HG03039 (cell line): ENCODE results near the gene PCDHGA7.
A peak's percentile ranks its signal among the peaks of the same experiment; 100 is the strongest.
"Not testable (repeated sequence)": the region's sequence is repeated elsewhere in the genome, so short reads cannot be mapped to it uniquely, and the experiment has no call there.

Experiments used
- ATAC-seq: cut with Tn5 transposase; IDR thresholded peaks from one replicate; pipeline ENCODE4 v1.9.1; 2021; ENCODE audit warnings: mild to moderate bottlenecking, moderate library complexity; ENCODE audit not compliant: unreplicated experiment

The PCDHGA7 gene

DNA sequence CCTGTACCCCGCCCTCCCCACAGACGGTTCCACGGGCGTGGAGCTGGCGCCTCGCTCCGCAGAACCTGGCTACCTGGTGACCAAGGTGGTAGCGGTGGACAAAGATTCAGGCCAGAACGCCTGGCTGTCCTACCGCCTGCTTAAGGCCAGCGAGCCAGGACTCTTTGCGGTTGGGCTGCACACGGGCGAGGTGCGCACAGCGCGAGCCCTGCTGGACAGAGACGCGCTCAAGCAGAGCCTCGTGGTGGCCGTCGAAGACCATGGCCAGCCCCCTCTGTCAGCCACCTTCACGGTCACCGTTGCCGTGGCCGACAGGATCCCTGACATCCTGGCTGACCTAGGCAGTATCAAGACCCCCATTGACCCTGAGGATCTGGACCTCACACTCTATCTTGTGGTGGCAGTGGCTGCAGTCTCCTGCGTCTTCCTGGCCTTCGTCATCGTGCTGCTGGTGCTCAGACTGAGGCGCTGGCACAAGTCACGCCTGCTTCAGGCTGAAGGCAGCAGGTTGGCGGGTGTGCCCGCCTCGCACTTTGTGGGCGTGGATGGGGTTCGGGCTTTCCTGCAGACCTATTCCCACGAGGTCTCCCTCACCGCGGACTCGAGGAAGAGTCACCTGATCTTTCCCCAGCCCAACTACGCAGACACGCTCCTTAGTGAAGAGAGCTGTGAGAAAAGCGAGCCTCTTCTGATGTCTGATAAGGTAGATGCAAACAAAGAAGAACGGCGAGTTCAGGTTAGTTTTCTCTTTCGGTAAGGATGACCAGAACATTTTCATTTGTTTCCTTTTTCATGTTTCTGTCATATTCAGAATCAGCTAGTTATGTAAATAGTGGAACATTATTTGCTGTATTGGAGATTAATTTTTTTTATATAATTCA lies 16.3 kb upstream of the PCDHGA7 start:
- no peak for ATAC-seq

DNA sequence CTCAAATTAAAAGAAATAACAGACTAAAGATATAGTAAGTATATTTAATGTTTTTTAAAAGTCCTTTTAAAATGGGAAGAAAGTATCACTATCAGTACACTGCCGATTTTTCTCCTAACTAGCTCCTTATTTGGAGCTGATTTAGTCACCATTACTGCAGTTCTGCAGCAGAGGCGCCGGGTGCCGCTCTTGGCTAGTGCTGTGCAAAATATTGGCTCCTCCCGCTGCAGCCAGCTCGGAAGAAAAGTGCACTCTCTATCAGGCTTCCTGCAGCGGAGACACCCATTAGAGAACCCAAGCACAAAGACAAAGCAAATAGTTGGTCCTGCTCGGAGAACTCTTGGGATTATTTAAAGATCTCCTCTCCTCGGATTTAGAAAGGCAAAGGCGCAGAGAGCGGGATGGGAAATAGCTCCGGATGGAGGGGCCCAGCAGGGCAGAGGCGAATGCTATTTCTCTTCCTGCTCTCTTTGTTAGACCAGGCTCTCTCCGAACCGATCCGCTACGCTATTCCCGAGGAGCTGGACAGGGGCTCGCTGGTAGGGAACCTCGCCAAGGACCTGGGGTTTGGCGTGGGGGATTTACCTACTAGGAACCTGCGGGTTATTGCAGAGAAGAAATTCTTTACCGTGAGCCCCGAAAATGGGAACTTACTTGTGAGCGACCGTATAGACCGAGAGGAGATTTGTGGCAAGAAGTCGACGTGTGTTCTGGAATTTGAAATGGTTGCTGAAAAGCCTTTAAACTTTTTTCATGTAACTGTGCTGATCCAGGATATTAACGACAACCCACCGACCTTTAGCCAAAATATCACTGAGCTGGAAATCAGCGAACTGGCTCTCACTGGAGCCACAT lies 12.3 kb upstream of the PCDHGA7 start, which contains the start of gene PCDHGB3:
PCDHGB3 (plus strand) TSS at position 249 of the 855 bp plus-strand sequence; CDS start at position 402, 153 bp downstream.
- ATAC-seq, result no peak

DNA sequence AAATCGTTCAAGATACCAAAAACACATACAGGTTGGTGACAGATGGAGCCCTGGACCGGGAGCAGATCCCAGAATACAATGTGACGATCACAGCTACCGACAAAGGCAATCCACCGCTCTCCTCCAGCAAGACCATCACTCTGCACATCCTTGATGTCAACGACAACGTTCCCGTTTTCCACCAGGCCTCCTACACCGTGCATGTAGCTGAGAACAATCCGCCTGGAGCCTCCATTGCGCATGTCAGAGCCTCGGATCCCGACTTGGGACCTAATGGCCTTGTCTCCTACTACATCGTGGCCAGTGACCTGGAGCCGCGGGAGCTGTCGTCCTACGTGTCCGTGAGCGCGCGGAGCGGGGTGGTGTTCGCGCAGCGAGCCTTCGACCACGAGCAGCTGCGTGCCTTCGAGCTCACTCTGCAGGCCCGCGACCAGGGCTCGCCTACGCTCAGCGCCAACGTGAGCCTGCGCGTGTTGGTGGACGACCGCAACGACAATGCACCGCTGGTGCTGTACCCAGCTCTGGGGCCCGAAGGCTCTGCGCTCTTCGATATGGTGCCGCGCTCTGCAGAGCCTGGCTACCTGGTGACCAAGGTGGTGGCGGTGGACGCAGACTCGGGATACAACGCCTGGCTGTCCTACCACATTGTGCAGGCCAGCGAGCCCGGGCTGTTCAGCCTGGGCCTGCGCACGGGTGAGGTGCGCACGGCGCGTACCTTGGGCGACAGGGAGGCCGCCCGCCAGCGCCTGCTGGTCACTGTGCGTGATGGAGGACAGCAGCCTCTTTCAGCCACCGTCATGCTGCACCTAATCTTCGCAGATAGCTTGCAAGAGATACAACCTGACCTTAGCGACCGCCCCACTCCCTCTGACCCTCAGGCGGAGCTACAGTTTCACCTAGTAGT lies 10.7 kb upstream of the PCDHGA7 start:
- ATAC-seq, result no peak

DNA sequence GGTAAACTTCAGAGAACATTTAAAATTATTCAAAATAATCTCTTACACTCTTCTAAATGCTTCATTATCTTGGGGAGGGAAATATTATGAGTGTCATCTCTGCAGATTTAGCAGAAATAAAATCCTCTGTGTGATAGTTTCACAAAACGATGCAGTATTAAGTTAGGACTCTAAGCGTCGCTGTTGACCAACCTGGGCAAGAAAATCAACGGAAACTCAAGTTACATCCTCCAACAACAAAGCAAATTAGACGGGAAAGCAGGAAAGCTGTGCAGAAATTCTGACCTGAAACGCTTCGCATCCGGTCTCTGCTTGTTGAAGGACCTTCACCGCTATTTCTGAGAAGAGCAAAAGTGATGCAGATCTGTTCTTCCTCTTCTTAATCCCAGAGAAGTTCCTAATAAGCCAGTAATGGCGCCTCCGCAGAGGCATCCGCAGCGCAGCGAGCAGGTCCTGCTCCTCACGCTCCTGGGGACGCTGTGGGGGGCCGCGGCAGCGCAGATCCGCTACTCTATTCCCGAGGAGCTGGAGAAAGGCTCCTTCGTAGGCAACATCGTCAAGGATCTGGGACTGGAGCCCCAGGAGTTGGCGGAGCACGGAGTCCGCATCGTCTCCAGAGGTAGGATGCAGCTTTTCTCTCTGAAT lies 8.7 kb upstream of the PCDHGA7 start, which contains the start of gene PCDHGA6:
PCDHGA6 (plus strand) TSS at position 219 of the 645 bp plus-strand sequence; CDS start at position 412, 193 bp downstream.
- no peak for ATAC-seq

DNA sequence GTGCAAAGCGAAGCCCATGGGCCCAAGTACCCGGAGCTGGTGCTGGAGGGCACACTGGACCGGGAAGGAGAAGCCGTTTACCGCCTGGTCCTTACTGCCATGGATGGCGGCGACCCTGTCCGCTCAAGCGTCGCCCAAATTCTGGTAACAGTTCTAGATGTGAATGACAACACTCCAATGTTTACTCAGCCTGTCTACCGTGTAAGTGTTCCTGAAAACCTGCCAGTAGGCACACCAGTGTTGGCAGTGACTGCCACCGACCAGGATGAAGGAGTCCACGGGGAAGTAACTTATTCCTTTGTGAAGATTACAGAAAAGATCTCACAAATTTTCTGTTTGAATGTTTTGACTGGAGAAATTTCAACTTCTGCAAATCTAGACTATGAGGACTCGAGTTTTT lies 7.9 kb upstream of the PCDHGA7 start:
- no peak for ATAC-seq

DNA sequence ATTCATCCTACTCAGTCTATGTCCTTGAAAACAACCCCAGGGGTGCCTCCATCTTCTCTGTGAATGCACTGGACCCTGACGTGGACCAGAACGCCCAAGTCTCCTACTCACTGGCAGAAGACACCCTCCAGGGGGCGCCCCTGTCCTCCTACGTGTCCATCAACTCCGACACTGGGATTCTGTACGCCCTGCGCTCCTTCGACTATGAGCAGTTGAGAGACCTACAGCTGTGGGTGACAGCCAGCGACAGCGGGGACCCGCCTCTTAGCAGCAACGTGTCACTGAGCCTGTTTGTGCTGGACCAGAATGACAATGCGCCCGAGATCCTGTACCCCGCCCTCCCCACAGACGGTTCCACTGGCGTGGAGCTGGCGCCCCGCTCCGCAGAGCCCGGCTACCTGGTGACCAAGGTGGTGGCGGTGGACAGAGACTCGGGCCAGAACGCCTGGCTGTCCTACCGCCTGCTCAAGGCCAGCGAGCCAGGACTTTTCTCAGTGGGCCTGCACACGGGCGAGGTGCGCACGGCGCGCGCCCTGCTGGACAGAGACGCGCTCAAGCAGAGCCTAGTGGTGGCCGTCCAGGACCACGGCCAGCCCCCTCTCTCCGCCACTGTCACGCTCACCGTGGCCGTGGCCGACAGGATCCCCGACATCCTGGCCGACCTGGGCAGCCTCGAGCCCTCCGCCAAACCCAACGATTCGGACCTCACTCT lies 6.9 kb upstream of the PCDHGA7 start:
- not testable (repeated sequence) for ATAC-seq

DNA sequence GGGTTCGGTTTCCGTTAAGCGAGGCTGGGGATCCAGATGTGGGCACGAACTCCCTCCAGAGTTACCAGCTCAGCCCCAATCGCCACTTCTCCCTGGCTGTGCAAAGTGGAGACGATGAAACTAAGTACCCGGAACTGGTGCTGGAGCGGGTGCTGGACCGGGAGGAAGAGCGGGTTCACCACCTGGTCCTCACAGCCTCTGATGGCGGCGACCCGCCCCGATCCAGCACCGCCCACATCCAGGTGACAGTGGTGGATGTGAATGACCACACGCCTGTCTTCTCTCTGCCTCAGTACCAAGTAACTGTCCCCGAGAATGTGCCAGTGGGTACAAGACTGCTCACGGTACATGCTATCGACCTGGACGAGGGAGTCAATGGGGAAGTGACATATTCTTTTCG lies 803 bp downstream of the PCDHGA7 start:
- no peak for ATAC-seq

DNA sequence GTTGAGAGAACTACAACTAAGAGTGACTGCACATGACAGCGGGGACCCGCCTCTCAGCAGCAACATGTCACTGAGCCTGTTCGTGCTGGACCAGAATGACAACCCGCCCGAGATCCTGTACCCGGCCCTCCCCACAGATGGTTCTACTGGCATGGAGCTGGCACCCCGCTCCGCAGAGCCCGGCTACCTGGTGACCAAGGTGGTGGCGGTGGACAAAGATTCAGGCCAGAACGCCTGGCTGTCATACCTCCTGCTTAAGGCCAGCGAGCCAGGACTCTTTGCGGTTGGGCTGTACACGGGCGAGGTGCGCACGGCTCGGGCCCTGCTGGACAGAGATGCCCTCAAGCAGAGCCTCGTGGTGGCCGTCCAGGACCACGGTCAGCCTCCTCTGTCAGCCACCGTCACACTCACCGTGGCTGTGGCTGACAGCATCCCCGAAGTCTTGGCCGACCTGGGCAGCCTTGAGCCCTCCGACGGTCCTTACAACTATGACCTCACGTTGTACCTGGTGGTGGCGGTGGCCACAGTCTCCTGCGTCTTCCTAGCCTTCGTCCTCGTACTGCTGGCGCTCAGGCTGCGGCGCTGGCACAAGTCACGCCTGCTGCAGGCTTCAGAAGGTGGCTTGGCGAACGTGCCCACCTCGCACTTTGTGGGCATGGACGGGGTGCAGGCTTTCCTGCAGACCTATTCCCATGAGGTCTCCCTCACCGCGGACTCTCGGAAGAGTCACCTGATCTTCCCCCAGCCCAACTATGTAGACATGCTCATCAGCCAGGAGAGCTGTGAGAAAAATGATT lies 2.1 kb downstream of the PCDHGA7 start:
- no peak for ATAC-seq

DNA sequence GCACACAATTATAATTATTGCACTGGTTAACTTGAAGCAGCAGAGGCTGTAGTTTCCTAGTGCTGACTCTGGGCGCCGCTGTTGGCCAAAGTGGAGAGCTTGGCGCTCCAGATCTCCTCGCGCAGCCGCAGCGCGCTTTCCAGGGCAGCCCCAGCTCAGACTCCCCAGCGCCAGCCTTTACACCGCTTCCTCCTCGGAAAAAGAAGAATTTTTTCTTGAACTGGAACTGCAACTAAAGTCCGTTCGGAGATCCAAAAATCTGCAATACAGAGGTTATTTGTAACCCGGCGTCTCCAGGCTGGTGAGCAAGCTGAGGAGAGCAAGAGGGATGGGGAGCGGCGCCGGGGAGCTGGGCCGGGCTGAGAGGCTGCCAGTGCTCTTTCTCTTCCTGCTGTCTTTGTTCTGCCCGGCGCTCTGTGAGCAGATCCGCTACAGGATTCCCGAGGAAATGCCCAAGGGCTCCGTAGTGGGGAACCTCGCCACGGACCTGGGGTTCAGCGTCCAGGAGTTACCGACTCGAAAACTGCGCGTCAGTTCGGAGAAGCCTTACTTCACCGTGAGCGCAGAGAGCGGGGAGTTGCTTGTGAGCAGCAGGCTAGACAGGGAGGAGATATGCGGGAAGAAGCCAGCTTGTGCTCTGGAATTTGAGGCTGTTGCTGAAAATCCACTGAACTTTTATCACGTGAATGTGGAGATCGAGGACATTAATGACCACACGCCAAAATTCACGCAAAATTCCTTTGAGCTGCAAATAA lies 5.2 kb downstream of the PCDHGA7 start, which contains the start of gene PCDHGB4:
PCDHGB4 (plus strand) TSS at position 142 of the 755 bp plus-strand sequence; CDS start at position 329, 187 bp downstream.
- peak; percentile 49 for ATAC-seq

DNA sequence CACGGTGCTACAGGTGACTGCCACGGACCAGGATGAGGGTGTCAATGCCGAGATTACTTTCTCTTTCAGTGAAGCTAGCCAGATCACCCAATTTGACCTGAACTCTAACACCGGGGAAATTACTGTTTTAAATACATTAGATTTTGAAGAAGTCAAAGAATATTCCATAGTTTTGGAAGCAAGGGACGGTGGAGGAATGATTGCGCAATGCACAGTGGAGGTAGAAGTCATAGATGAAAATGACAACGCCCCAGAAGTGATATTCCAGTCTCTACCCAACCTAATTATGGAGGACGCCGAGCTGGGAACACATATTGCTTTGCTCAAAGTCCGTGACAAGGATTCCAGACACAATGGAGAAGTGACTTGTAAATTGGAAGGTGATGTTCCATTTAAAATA lies 6.1 kb downstream of the PCDHGA7 start:
- no peak for ATAC-seq

DNA sequence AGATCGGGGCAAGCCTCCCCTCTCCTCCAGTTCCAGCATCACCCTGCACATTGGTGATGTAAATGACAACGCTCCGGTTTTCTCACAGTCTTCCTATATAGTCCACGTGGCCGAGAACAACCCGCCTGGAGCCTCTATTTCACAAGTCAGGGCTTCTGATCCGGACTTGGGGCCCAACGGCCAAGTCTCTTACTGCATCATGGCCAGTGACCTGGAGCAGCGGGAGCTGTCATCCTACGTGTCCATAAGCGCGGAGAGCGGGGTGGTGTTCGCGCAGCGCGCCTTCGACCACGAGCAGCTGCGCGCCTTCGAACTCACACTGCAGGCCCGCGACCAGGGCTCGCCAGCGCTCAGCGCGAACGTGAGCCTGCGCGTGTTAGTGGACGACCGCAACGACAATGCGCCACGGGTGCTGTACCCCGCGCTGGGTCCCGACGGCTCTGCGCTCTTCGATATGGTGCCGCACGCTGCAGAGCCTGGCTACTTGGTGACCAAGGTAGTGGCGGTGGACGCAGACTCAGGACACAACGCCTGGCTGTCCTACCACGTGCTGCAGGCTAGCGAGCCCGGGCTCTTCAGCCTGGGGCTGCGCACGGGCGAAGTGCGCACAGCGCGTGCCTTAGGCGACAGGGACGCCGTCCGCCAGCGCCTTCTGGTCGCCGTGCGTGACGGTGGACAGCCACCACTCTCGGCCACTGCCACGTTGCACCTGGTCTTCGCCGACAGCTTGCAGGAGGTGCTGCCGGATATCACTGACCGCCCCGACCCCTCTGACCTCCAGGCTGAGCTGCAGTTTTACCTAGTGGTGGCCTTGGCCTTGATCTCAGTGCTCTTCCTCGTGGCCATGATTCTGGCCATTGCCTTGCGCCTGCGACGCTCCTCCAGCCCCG lies 6.9 kb downstream of the PCDHGA7 start:
- no peak for ATAC-seq

DNA sequence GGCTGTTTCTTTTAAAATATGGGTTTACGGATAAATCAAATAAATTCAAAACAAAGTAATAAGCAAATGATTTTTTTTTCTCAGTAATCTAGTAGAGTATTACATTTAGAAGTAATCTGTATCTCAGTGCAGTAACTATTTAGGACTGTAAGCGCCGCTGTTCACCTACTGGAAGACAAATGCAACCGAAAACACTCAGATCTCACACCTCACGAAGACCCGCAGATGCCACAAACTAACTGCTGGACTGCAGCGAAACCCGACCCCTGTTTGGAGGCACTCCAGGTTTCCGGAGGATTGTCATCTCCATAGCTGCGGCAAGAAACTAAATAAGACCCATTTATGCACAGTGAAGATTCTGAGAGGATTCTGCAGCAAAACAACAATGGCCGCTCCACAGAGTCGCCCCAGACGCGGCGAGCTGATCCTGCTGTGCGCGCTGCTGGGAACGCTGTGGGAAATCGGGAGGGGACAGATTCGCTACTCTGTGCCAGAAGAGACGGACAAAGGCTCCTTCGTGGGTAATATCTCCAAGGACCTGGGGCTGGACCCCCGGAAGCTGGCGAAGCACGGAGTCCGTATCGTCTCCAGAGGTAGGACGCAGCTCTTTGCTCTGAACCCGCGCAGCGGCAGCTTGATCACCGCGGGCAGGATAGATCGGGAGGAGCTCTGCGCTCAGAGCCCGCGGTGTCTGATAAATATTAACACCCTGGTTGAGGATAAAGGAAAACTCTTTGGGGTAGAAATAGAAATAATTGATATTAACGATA lies 10.1 kb downstream of the PCDHGA7 start, which contains the start of gene PCDHGA8:
PCDHGA8 (plus strand) TSS at position 205 of the 770 bp plus-strand sequence; CDS start at position 386, 181 bp downstream.
- ATAC-seq, result no peak

DNA sequence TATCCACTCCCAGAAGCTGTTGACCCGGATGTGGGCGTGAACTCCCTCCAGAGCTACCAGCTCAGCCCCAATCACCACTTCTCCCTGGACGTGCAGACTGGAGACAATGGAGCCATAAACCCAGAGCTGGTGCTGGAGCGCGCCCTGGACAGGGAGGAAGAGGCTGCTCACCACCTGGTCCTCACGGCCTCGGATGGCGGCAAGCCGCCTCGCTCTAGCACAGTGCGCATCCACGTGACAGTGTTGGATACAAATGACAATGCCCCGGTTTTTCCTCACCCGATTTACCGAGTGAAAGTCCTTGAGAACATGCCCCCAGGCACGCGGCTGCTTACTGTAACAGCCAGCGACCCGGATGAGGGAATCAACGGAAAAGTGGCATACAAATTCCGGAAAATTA lies 10.7 kb downstream of the PCDHGA7 start:
- no peak for ATAC-seq

DNA sequence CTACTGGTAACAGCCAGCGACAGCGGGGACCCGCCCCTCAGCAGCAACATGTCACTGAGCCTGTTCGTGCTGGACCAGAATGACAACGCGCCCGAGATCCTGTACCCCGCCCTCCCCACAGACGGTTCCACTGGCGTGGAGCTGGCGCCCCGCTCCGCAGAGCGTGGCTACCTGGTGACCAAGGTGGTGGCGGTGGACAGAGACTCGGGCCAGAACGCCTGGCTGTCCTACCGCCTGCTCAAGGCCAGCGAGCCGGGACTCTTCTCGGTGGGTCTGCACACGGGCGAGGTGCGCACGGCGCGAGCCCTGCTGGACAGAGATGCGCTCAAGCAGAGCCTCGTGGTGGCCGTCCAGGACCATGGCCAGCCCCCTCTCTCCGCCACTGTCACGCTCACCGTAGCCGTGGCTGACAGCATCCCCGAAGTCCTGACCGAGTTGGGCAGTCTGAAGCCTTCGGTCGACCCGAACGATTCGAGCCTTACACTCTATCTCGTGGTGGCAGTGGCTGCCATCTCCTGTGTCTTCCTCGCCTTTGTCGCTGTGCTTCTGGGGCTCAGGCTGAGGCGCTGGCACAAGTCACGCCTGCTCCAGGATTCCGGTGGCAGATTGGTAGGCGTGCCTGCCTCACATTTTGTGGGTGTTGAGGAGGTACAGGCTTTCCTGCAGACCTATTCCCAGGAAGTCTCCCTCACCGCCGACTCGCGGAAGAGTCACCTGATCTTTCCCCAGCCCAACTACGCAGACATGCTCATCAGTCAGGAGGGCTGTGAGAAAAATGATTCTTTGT lies 12.1 kb downstream of the PCDHGA7 start:
- ATAC-seq, result not testable (repeated sequence)
